Head of caudate nucleus (tissue), 42 donors: ENCODE measurements around the gene FAM168B.
A peak's percentile ranks its signal among the peaks of the same experiment; 100 is the strongest.

Experiments
- DNase-seq, 42 donors: peaks; one replicate each; pipeline versions ENCODE4 v3.0.0 to v3.0.0-alpha.2; 2020 to 2021; ENCODE audit warnings: mixed read lengths in 7 of 42
- intact Hi-C: fragments of 100-400 bp; cut with DNase I; formaldehyde crosslinking; loops from one replicate; pipeline ENCODE4 v1.15.0; 2022

The FAM168B gene

GRCh38 chr2:131035112-131035825 lies 58.0 kb downstream of the FAM168B start:
- intact Hi-C loops: no loop called here
- DNase-seq: peak in 9 of 42 donors; percentile 20 to 57 (median 45)

- intact Hi-C loops: no loop called here
- DNase-seq: peak in 40 of 42 donors; percentile 52 to 90 (median 76)
These were observed 58.9 kb downstream of the FAM168B start for GRCh38 chr2:131034122-131035051.

DNA sequence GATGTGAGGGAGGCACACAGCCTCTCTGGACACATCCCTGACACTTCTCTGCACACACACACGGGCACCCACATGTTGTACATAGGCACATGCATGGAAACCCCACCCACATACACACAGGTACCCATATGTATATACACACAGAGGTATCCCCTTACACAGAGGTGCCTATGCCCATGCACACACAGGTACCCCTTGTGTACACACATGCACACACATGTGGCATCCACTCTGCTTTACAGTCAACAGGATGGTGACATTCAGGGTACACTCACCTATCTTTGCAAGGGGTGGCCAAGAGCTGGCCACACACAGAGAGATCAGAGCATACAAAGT lies 59.5 kb downstream of the FAM168B start:
- intact Hi-C loops: no loop called here
- DNase-seq: peak in 3 of 42 donors; percentile 31 to 38 (median 35)

DNA sequence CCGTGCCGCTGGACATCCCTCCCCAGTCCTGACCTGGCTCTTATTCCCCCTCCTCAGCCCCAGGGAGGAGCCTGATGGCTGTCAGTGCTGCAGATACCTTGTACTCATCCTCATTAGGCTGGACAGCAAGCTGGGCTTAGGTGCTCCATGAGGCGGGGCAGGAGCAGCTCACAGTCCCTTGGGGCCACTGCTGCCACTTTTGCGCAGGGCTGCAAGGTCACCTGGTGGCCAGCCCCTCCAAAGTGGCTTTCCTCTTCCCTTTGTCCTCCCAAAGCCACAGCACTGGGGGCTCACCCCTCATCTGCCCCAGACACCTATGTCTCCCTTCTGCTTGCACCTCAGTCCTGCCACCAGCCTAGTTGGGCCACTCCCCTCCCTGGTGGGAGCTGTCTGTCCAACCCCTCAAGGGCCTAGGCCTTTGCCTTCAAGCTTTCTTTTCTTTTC lies 60.8 kb downstream of the FAM168B start:
- intact Hi-C loops: no loop called here

GRCh38 chr2:131031875-131032274 lies 61.4 kb downstream of the FAM168B start:
- peak in 1 of 42 donors; percentile 14 for DNase-seq
- intact Hi-C loops: no loop called here

More for the DNA sequence above, 60.8 kb downstream of the FAM168B start:
- DNase-seq: peak in 2 of 42 donors; percentile 15 to 19

DNA sequence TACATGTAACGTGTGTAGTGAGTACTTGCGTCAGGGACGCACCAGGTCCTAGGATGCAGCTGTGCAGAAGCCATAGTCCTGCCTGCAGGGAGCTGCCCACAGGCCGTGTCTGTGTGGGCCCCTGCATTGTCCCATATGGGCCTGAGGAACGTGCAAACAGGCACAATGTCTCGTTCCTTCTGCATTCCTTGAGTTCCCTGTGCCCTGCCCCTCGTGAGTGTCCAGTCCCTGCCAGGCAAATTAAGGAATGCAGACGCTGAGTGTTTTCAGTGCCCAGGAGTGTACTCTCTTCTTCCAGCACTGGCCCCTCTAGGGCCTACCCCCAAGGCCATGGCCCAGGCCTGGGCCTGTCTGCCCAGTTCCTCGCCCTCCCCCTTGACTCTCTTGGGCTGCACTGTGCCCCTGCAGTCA lies 61.8 kb downstream of the FAM168B start:
- DNase-seq: no peak
- intact Hi-C loops: no loop called here

DNA sequence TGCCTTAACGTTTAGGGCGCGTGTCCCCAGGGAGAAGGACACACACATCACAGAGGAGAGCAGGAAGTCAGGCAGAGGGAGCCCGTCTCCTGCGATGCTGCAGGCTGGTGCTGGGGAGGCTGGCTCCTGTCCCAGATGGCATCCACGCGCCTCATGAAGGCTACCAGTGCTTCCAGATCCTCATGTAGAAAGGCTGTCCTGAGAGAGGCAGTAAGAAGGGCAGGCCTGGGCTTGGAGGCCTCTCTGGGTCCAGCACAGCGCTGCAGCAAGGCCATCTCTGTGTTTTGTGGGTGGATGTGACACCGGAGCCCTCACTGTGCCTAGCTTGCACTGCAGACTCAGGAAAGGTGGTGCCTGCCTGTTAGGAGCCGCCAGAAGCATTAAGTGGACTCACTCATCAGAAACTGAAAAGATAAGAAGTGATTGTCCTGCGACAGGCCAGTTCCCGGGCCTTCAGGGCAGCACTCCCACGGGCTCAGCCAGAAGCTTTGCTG lies 62.7 kb downstream of the FAM168B start:
- peak in 40 of 42 donors; percentile 59 to 92 (median 79) for DNase-seq
- intact Hi-C loops: no loop called here

- intact Hi-C loops: no loop called here
These were observed 63.4 kb downstream of the FAM168B start for GRCh38 chr2:131029812-131030211.

DNA sequence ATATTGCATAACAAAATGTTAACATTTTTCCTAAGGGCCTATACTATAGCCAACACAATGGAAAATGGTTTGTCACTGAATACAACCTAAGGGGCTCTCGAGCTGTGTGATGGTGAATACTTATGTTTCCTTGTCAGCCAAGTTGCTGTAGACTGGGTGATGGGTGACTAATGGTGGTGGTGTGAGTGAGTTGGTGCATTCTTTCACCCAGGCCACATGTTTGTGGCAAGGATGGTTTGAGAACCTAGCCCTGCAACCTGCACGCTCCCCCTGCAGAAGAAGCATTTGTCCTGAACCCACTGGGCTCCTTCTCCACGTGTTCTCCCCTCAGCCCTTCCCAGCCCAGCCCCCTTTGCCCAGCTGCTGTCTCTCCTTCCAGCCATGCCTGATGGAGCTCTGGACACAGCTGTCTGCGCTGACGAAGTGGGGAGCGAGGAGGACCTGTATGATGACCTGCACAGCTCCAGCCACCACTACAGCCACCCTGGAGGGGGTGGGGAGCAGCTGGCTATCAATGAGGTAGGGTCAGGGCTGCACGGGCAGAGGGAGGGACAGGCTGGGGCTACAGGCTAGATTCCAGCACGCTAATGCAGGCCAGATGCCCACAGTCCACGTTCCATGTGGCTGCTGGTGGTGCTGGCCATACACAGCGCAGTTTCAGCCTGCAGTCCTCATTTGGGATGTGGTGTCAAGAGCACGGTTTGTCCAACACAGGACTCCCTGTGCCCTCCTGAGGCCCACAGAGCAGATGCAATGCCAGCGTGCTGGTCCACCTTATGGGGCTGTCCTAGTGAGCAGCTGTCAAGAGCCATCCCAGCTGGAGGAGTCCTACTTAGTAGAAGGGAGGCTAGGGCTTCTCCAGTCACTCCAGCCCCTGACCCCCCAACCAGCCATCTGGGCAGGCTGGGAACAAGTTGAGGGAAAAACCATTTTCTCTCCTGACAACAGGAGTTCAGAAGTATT lies 65.4 kb downstream of the FAM168B start:
- peak in 3 of 42 donors; percentile 10 to 29 (median 13) for DNase-seq

More at GRCh38 chr2:131029812-131030211, 63.4 kb downstream of the FAM168B start:
- DNase-seq: peak in 5 of 42 donors; percentile 8 to 37 (median 16)

GRCh38 chr2:131026919-131027318 lies 66.3 kb downstream of the FAM168B start:
- peak in 2 of 42 donors; percentile 15 to 18 for DNase-seq
- intact Hi-C loops: no loop called here

More for the DNA sequence above, 65.4 kb downstream of the FAM168B start:
- intact Hi-C loops: no loop called here

- intact Hi-C loops: no loop called here
- DNase-seq: no peak
These were observed 69.5 kb downstream of the FAM168B start for GRCh38 chr2:131023758-131024157.

GRCh38 chr2:131022731-131023130 lies 70.5 kb downstream of the FAM168B start:
- intact Hi-C loops: no loop called here
- DNase-seq: peak in 1 of 42 donors; percentile 34

GRCh38 chr2:131016826-131017741 lies 76.2 kb downstream of the FAM168B start:
- peak in 38 of 42 donors; percentile 33 to 91 (median 72) for DNase-seq
- intact Hi-C loops: no loop called here

GRCh38 chr2:131015764-131016163 lies 77.5 kb downstream of the FAM168B start:
- intact Hi-C loops: no loop called here

GRCh38 chr2:131014141-131014540 lies 79.1 kb downstream of the FAM168B start:
- intact Hi-C loops: no loop called here
- no peak for DNase-seq

More at GRCh38 chr2:131015764-131016163, 77.5 kb downstream of the FAM168B start:
- no peak for DNase-seq

DNA sequence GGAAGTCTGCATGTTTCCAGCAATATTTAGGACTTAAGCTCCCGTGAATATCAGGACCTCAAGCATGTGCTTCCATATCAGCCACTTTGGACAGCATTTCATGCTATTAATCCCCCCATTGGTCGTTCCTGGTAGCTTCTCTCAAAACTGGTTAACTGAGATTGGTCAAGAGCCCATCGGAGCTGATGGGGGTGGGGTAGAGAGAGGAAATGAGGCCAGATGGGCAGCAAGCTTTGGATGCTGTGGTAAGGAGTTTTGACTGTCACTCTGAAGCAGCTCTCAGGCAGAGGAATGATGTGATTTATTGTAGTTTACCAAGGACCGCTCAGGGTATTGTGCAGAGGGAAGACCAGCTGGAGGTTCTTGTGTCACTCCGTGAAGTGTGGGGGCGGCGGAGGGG lies 81.8 kb downstream of the FAM168B start:
- DNase-seq: peak in 1 of 42 donors; percentile 25
- intact Hi-C loops: no loop called here

DNA sequence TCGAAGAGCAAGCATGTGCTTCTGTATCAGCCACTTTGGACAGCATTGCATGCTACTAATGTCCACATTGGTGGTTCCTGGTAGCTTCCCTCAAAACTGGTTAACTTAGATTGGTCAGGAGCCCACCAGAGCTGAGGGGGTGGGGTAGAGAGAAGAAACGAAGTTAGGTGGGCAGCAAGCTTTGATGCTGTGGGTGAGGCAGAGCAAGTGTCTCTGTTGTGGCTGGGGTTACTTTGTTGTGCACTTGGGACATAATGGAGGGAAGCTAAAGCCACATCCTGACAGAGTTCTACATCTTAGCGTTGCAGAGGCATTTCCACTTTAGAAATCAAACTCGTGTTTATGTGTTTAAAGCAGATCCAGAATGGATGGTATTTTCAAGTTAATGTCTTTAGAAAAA lies 82.7 kb downstream of the FAM168B start:
- DNase-seq: no peak

More for the DNA sequence above, 82.7 kb downstream of the FAM168B start:
- intact Hi-C loops: no loop called here
